ENCODE data around the gene ASPRV1. TPM values are rescaled to one million over a fixed set of nuclear protein-coding genes. Genes with fewer than 3 reads are reported as not detected.
"Not testable (repeated sequence)": the region's sequence is repeated elsewhere in the genome, so short reads cannot be mapped to it uniquely, and the experiment has no call there.

The ASPRV1 gene
- total and polyA plus RNA-seq, 9 donors: 1.1 to 5.5 (median 4.4) TPM

GRCh38 chr2:70003093-70003830, 41.8 kb upstream of the ASPRV1 start:
- Histone ChIP-seq H3K4me3 (no peak overlapping the region), H3K27me3 (no peaks in the 10 kb centered on the region), H3K27ac (no peak overlapping the region), H3K9me3 (no peaks in the 10 kb centered on the region), H3K4me1 (ENCODE audit: insufficient read depth) (no peaks in the 10 kb centered on the region), H3K36me3 (no peaks in the 10 kb centered on the region)
- intact Hi-C loops (cut with DNase I): no loop called here
- peak in 1 of 5 donors; percentile 4 for DNase-seq
- no peak for TF ChIP-seq EP300 (IDR thresholded peaks at IDR 0.05)
- no peak for TF ChIP-seq POLR2A (IDR thresholded peaks at IDR 0.05)
- TF ChIP-seq, protein P1, sequence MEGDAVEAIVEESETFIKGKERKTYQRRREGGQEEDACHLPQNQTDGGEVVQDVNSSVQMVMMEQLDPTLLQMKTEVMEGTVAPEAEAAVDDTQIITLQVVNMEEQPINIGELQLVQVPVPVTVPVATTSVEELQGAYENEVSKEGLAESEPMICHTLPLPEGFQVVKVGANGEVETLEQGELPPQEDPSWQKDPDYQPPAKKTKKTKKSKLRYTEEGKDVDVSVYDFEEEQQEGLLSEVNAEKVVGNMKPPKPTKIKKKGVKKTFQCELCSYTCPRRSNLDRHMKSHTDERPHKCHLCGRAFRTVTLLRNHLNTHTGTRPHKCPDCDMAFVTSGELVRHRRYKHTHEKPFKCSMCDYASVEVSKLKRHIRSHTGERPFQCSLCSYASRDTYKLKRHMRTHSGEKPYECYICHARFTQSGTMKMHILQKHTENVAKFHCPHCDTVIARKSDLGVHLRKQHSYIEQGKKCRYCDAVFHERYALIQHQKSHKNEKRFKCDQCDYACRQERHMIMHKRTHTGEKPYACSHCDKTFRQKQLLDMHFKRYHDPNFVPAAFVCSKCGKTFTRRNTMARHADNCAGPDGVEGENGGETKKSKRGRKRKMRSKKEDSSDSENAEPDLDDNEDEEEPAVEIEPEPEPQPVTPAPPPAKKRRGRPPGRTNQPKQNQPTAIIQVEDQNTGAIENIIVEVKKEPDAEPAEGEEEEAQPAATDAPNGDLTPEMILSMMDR (IDR thresholded peaks at IDR 0.05): no peak
- 86 to 92% (median 91%) methylated on average over 6 of the region's 6 CpGs for WGBS, 3 donors

GRCh38 chr2:70002241-70002899, 40.9 kb upstream of the ASPRV1 start:
- H3K27me3 ChIP-seq: no peaks in the 10 kb centered on the region
- H3K9me3 ChIP-seq: no peaks in the 10 kb centered on the region
- DNase-seq: peak in 1 of 5 donors; percentile 0
- H3K36me3 ChIP-seq: no peaks in the 10 kb centered on the region
- no peaks in the 10 kb centered on the region for H3K4me1 ChIP-seq (ENCODE audit: insufficient read depth)
- intact Hi-C loops (cut with DNase I): no loop called here
- no peak overlapping the region for H3K4me3 ChIP-seq
- no peak overlapping the region for H3K27ac ChIP-seq
- WGBS, 3 donors: 76 to 86% (median 80%) methylated on average over 2 of the region's 2 CpGs
- TF ChIP-seq, protein P1 (IDR thresholded peaks at IDR 0.05): no peak
- TF ChIP-seq POLR2A (IDR thresholded peaks at IDR 0.05): no peak
- no peak for TF ChIP-seq EP300 (IDR thresholded peaks at IDR 0.05)

DNA sequence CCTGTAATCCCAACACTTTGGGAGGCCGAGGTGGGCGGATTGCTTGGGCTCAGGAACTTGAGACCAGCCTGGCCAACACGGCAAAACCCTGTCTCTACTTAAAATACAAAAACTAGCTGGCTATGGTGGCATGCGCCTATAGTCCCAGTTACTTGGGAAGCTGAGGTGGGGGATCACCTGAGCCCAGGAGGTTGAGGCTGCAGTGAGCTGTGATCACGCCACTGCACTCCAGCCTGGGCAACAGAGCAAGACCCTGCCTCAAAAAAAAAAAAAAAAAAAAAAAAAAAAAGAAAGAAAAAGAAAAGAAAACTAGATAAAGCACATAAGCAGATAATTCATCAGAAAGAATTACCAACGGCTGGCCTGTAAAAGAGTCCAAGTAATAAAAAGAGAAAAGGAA, 39.1 kb upstream of the ASPRV1 start:
- DNase-seq: peak in 1 of 5 donors; percentile 8
- H3K9me3 ChIP-seq; H3K4me1 ChIP-seq (ENCODE audit: insufficient read depth); H3K36me3 ChIP-seq; H3K27ac ChIP-seq; H3K27me3 ChIP-seq; H3K4me3 ChIP-seq; intact Hi-C loops (cut with DNase I): not testable (repeated sequence)
- 90 to 94% (median 92%) methylated on average over 6 of the region's 6 CpGs for WGBS, 3 donors

- H3K27ac ChIP-seq: no peak overlapping the region
- WGBS, 3 donors: 89 to 90% (median 90%) methylated on average over 6 of the region's 6 CpGs
- H3K4me3 ChIP-seq: no peak overlapping the region
- no peaks in the 10 kb centered on the region for H3K4me1 ChIP-seq (ENCODE audit: insufficient read depth)
- no peak for TF ChIP-seq POLR2A (IDR thresholded peaks at IDR 0.05)
- TF ChIP-seq, protein P1 (IDR thresholded peaks at IDR 0.05): no peak
- TF ChIP-seq EP300 (IDR thresholded peaks at IDR 0.05): no peak
- intact Hi-C loops (cut with DNase I): no loop called here
- H3K27me3 ChIP-seq: no peaks in the 10 kb centered on the region
- H3K36me3 ChIP-seq: no peaks in the 10 kb centered on the region
- DNase-seq: peak in 1 of 5 donors; percentile 6
- no peaks in the 10 kb centered on the region for H3K9me3 ChIP-seq
Observed at GRCh38 chr2:69998761-69999160, 37.3 kb upstream of the ASPRV1 start.
